ENCODE measurements around the gene ARHGEF11. TPM values are rescaled to one million over a fixed set of nuclear protein-coding genes. Genes with fewer than 3 reads are reported as not detected.

ARHGEF11 gene
- total and polyA plus RNA-seq, 2 of the 4 experiments (the other 2 are of a cell fraction): 16.8 to 17.2 TPM

DNA sequence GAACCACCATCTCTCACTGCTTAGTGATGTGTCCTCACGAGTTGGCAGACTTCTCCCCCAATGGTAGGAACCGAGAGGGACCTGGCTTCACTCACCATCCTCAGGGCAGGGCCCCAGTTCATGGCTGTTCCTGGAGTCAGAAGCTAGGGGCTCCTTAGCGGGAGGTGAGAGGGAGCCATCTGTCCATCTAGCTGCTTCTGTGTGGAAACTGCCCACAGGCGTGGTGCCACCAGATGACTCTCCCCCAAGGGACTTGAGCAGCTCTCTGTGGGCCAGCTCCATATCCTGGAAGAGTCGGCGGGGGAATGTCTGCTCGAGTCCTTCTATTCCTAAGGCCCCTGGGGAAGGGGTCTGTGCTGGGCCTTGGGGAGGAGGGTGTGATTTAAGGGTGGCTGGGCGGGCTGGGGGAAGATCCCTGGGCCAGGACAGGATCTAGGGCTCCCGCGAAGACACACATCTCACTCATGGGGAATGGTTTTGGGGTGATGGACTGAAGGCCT is 108.8 kb downstream of the ARHGEF11 start:
- no peaks in the 10 kb centered on the region for H3K4me1 ChIP-seq (ENCODE audit: control insufficient read depth, insufficient read depth, low read length)
- BruUV-seq (replicated peaks): no TSS peak
- no peaks in the 10 kb centered on the region for H3K79me1 ChIP-seq (ENCODE audit: low read depth in 1 of 2, low read length in 2 of 2)
- no peak overlapping the region for H2BK20ac ChIP-seq (ENCODE audit: low read depth, low read length)
- no peak overlapping the region for H3K4ac ChIP-seq (ENCODE audit: low read depth, low read length)
- in situ Hi-C loops (cut with MboI; ENCODE audit: low sequenced_read_pairs): no loop called here
- H4K8ac ChIP-seq (ENCODE audit: low read depth in 2 of 2, low read length in 2 of 2): no peak overlapping the region
- H3K9me1 ChIP-seq (ENCODE audit: insufficient read depth, low read length): no peaks in the 10 kb centered on the region; the same call in 1 of the 2 replicates
- intact Hi-C loops (cut with micrococcal nuclease): no loop called here
- H4K20me1 ChIP-seq (ENCODE audit: insufficient read depth, low read length): no peaks in the 10 kb centered on the region; the same call in 1 of the 2 replicates
- H2BK120ac ChIP-seq (ENCODE audit: low read depth, low read length): no peak overlapping the region
- H2AK5ac ChIP-seq (ENCODE audit: low read depth, low read length): no peak overlapping the region
- H4K91ac ChIP-seq (ENCODE audit: insufficient read depth, low read depth, low read length): no peak overlapping the region
- dilution Hi-C loops (cut with HindIII; ENCODE audit: low sequenced_read_pairs, unreplicated experiment): no loop called here
- H3K27me3 ChIP-seq (ENCODE audit: control insufficient read depth, insufficient read depth, low read length): no peaks in the 10 kb centered on the region
- peaks cover 57% of the 10 kb centered on the region for H3K36me3 ChIP-seq (ENCODE audit: control insufficient read depth, insufficient read depth, low read length)
- H3K23ac ChIP-seq (ENCODE audit: low read depth, low read length): no peak overlapping the region
- DNase-seq: no peak
- H2AFZ ChIP-seq (replicated peaks; ENCODE audit: low read length, poor library complexity): no peak overlapping the region
- H2AK9ac ChIP-seq (replicated peaks; ENCODE audit: low read depth, low read length, poor library complexity): no peak overlapping the region
- no peak for ATAC-seq (ENCODE audit: low read depth)
- no peak overlapping the region for H3K56ac ChIP-seq (ENCODE audit: extremely low read depth, insufficient read depth, low read length)
- H2BK15ac ChIP-seq (ENCODE audit: low read depth, low read length): no peak overlapping the region
- H2BK5ac ChIP-seq (ENCODE audit: low read depth, low read length, poor library complexity, severe bottlenecking): no peak overlapping the region
- no peak overlapping the region for H3K9ac ChIP-seq (ENCODE audit: low read depth, low read length)
- WGBS, 2 experiments (ENCODE audit: extremely low coverage in 2 of 2, insufficient read length in 1 of 2): 88% methylated on average over 5 of the region's 10 CpGs; no CpG with 5 or more reads in 1 of the 2 experiments
- no peak overlapping the region for H3K18ac ChIP-seq (ENCODE audit: low read depth, low read length)
- ChIA-PET POLR2A (ENCODE audit: unreplicated experiment) (no interaction called here), CTCF (no interaction called here)
- H3K4me2 ChIP-seq (ENCODE audit: low read depth, low read length): no peak overlapping the region
- no peak overlapping the region for H3K27ac ChIP-seq (ENCODE audit: insufficient read depth, low read length)
- TF ChIP-seq RCOR1 (IDR thresholded peaks at IDR 0.05; ENCODE audit: insufficient replicate concordance, low read length) (no peak), POLR2A (IDR thresholded peaks at IDR 0.05; ENCODE audit: low read depth, low read length) (no peak), NFE2L2 (IDR thresholded peaks at IDR 0.05; ENCODE audit: low read depth, low read length) (no peak), MAZ (IDR thresholded peaks at IDR 0.05; ENCODE audit: borderline replicate concordance, low read depth, low read length) (no peak), CHD1 (IDR thresholded peaks at IDR 0.05; ENCODE audit: low read depth, low read length) (no peak)
- TF ChIP-seq, protein P1, sequence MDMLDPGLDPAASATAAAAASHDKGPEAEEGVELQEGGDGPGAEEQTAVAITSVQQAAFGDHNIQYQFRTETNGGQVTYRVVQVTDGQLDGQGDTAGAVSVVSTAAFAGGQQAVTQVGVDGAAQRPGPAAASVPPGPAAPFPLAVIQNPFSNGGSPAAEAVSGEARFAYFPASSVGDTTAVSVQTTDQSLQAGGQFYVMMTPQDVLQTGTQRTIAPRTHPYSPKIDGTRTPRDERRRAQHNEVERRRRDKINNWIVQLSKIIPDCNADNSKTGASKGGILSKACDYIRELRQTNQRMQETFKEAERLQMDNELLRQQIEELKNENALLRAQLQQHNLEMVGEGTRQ (IDR thresholded peaks at IDR 0.05; ENCODE audit: low read depth, low read length): no peak
- no peak overlapping the region for H3K4me3 ChIP-seq (ENCODE audit: insufficient read depth, low read depth, low read length)
- no peaks in the 10 kb centered on the region for H3K9me3 ChIP-seq (ENCODE audit: control insufficient read depth, insufficient read depth, low read length)
- H3K14ac ChIP-seq (replicated peaks; ENCODE audit: low read depth, low read length): no peak overlapping the region
- no peak overlapping the region for H4K5ac ChIP-seq (ENCODE audit: low read depth, low read length)

Data from IMR-90 (cell line).